Stimulated activated CD8-positive, alpha-beta memory T cell treated with anti-CD3 and anti-CD28 coated beads, Interleukin-12 subunit alpha, Interleukin-12 subunit beta, amount 100 ng/mL, for 1 hour (primary cell): ENCODE data around the gene CRISPLD2.
"Not testable (repeated sequence)": the region's sequence is repeated elsewhere in the genome, so short reads cannot be mapped to it uniquely, and the experiment has no call there.

Experiments used
- DNase-seq: peaks from one replicate; pipeline ENCODE4 v3.0.0-alpha.2; 2020; ENCODE audit warnings: low read depth

CRISPLD2 gene

DNA sequence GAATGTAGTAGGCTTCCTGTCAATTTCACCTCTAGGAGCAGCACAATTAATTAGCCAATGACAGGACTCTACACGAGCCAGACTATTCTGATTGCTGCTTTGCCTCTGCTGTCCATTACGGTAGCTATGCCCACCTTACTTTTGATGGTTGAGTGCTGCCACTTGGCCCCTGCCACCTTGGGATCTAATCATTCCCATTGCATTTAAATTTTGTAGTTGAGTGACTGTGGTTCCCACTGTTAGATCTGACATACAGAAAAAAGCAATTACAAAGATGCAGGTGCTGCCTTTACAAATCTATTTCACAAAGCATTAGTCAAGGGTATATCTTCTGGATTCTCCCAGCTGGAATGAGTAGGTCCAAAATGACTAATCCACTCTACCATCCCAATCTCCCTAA, 39.9 kb downstream of the CRISPLD2 start:
- no peak for DNase-seq

DNA sequence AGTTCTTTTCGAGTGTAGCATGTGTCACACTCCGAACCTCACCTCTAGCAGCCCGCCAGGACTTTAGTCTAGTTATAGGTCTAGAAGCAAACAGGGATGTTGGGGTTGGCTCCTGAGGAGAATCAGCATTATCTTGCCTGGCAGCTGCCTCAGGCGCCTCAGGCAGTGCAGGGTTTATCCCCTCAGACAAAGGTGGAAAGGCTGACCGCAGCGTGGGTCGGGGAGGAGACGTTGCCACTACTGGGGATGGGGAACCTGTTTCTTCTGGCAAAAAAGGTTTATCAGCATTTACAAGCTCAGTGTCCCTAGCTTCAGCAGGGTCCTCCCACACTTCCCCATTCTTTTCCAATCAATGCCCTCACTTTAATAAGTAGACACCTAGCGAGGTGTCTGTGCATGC, 40.6 kb downstream of the CRISPLD2 start:
- no peak for DNase-seq

DNA sequence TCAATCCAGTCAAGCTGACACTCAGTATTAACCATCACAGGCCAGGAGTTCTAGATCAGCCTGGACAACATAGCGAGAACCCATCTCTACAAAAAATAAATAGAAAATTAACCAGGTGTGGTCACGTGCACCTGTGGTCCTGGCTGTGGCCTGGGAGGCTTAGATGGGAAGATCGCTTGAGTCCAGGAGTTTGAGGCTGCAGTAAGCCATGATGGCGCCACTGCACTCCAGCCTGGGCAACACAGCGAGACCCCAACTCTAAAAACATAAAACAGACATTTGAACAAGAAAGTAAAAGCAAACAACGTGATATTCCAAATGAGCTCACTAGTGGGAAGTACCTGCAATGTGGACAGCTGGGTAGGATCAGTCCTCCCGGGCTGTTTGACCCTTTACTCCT, 41.9 kb downstream of the CRISPLD2 start:
- DNase-seq, result no peak

DNA sequence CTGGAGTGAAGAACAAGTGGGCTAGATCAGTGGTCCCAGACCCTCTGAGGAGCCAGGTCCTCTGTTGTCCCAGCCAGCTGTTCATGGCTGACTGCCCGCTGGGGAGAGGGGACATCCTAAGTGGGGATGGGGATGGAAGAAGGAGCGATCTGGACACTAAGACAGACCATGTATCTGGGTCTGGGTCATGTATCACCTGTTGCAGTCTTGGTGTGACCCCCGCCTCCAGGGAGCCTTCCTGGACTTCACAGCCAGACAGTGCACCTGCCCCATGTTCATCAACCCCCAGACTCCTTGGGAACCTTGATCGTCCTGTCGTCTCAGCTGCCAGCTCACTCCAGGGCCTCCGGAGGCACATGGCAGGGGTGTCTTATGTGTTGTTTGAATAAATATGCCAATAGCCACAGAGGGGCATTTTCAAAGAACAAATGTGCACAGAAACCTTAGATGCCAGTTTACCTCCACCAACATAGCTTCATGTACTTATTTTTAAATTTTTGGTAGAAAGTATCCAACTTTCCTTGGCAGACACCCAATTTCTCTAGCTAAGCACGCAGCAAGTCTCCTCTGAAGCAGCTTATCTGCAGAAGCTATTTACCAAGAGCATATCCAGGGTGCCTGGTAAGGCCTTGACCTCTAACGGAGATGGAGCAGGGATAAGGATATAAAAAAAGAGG, 43.2 kb downstream of the CRISPLD2 start:
- no peak for DNase-seq

DNA sequence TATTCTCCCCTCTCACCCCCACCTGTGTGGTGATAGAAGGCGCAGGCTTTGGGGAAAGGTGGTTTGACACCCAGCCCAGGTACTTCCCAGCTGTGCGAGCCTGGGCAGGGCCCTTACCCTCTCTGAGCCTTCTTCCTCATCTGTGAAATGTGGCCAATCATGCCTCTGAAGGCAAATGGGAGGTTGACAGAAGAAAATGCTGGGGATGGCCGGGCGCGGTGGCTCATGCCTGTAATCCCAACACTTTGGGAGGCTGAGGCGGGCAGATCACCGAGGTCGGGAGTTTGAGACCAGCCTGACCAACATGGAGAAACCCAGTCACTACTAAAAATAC, 43.7 kb downstream of the CRISPLD2 start:
- no peak for DNase-seq

DNA sequence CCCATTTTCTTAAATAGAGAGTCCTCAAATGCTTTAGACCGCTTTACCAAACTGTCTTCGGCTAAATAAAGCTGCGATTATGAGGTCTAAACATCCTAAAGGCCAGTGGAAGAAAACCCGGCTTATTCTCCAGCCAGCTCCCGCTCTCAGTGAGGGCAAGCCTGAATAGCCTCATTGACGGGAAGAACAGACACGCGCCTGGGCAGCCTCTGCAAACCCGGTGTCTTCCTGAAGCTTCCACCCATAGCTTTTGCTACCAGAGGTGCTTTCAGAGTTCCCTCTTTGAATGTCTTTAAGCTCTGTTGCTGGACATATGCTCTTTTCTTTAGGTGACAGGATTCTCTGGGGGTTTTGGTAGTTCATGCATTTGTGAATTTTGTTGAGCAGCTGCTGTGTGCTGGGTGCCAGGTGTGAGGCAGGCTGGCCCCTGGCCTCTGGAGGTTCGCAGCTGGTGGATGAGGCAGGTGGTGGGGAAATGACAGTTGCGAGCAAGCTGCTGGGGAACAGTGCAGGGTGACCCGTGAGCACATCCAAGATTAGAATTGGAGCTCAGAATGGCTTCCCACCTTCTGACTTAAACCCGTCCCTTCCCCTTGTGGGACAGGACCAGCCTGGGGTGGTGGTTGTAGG, 44.7 kb downstream of the CRISPLD2 start:
- no peak for DNase-seq

DNA sequence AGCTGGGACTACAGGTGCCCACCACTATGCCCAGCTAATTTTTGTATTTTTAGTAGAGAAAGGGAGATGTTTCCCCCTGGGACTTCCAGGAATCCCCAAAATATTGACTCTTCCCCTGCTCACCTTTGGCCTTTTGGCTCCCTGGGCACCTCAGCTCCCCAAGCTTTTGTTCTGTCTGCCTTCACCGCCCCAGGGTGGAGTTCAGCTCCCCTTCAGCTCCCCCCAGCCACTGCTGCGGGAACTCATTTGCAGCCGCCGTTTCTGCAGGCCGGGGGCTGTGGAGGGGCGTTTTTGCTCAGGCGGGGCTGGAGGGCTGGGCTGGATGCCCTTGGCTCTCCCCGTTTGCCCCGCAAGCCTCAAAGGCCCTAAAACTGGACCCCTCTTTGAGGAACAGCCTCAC, 47.9 kb downstream of the CRISPLD2 start:
- DNase-seq, result no peak

DNA sequence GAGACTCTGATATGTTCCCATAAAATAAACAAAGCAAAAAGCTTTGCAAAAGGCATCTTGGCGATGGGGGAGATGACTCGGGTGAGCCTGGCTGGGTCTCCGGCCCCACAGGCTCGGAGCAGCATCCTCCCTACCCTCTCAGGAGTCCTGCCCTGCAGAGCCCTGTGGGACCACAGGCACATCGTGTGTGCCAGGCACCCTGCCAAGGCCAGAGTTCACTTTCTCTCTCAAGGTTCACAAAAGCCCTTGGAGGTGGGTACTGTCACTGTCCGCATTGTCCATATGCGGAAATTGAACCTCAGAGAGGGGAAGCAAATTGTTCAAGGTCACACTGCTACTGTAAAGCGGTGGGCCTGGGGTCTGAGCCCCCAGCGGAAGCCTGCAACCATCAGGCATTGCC, 48.5 kb downstream of the CRISPLD2 start:
- DNase-seq, result no peak

DNA sequence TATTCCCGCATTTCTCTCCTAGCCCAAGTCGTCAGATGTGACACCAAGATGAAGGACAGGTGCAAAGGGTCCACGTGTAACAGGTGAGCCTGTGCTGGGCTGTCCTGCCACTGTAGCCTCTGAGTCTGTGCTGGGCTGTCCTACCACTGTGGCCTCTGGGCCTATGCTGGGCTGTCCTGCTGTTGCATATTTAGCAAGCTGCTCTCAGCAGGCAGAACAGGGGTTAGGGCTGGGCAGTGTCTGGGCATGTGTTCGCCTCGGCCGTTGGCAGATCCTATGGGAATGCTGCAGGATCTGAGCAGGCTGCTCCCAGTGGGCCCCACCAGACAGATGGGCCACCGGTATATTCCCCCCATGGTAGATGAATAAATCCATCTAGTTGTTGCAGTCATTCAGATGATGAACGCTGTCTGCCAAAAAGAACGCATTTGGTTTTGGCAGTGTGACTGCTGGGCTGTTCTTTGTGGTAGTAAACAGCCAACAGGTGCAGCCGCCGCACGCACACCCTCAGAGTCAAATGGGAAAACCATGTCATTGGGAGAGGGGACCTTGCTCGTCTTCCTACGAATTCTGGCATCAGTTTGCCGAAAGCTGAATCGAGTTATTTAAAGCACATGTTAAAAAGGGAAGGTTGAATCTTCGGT, 49.2 kb downstream of the CRISPLD2 start:
- DNase-seq, result no peak

DNA sequence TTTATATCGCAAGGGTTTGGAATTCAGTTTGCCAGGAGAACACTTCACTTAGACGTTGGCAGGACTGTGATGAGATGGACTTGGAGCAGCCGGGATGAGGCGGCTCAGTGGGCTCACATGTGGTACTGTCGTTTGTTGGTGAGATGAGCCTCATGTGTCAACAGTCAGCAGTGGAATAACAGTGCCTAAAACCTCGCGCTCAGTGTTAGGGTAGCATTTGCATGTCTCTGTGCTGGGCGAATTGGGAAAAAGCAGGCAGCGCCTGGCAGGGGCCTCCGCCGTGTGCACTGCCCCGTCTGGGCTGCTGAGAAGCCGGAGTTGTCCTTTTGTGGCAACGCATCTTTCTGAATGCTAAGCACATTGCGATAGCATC, 49.7 kb downstream of the CRISPLD2 start:
- DNase-seq, result no peak

DNA sequence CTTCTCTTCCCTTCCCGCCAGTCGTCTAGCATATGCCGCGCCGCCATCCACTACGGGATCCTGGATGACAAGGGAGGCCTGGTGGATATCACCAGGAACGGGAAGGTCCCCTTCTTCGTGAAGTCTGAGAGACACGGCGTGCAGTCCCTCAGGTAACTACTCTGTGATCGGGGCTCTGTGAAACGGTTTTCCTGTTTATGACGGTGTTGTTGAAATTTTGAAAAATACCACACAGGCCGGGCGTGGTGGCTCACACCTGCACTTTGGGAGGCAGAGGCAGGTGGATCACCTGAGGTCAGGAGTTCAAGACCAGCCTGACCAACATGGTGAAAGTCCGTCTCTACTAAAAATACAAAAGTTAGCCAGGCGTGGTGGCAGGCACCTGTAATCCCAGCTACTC, 53.2 kb downstream of the CRISPLD2 start:
- DNase-seq, result not testable (repeated sequence)

DNA sequence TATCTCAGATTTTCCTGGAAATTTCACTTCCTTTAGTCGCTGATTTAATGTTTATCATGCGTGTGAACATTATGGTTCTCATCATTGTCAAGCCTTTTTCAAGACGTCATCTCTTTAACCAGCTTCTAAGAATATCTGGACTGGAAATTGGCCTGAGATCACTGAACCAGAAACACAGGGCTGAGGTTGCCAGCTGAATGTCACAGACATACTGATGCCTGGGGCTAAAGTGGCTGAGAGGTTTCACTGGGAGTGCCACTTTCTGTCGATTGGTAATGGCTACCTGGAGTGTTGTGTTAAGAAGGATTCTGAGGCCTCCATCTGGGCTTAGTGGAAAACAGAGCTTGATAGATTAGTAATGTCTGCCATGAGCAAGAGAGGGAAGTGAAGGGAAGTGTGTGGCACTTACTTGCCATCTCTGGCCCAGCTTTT, 54.2 kb downstream of the CRISPLD2 start:
- no peak for DNase-seq

DNA sequence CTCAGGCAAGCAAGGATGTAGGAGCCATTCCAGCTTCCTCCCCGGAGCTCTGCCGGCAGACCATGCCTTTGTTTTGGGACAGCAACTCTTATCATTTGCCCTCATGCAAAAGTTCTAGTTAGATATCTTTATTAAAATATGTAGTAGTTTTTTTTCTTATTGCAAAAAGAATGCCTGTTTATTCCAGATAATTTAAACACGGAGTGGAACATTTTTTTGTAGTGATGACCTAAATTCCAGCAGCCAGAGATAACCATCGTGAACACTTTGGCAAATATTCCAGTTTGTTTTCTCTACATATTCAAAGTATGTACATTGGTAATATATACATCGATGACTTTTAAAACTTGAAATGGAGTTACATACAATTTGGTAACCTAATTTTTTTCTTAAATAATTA, 54.8 kb downstream of the CRISPLD2 start:
- no peak for DNase-seq

DNA sequence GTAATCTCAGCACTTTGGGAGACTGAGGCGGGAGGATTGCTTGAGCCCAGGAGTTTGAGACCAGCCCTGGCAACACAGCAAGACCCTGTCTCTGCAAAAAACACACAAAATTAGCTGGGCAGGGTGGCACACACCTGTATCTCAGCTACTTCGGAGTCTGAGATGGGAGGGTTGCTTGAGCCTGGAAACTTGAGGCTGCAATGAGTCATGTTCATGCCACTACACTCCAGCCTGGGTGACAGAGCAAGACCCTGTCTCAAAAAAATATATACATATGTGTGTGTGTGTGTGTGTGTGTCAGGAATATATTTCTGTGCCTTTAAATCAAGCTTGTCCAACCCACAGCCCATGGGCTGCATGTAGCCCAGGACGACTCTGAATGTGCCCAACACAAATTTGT, 55.2 kb downstream of the CRISPLD2 start:
- no peak for DNase-seq

DNA sequence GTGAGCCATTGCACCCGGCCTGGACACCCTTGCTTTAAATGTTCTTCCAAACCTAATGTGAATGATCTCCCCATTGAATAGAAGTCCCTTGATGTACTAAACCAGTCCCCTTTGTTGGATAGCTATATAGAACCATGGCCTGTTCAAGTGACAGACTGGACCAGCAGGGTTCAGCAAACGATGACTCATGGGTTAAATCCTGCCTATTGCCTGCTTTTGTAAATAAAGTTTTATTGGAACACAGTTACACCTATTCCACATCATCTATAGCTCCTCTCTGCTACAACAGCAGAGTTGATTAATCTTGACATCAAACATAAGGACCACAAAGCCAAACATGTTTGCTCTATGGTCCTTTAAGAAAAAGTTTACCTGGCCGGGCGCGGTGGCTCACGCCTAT, 56.1 kb downstream of the CRISPLD2 start:
- no peak for DNase-seq

DNA sequence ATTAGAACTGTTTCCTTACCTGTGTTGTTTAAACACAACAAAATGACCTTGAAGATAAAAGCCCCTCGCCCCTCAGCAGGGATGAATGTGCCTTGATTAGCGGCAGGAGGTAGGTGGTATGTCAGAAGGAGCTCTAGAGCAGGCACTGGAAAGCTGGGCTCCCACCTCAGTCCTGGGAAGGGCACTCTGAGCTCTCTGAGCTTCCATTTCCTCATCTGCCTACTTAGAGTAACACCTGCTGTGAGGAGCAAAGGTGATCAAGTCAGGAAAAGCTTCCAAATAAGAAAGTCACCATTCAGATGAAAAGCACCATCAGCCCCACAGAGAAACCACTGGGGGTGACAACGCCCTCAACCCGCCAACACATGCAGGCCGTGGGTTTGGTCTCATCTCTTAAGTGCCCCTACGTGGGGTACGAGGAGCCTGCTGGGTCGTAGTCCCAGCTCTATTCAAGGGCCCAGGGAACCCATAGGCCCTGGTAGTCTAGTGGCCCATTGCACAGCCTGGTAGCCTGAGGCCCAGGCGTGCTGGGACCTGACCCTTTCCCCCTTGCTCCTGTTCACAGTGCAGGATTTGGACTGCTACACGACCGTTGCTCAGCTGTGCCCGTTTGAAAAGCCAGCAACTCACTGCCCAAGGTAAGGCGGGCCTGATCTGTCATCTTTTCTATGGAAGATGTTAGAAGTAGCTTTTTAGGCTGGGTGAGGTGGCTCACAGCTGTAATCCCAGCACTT, 57.3 kb downstream of the CRISPLD2 start:
- DNase-seq, result no peak

DNA sequence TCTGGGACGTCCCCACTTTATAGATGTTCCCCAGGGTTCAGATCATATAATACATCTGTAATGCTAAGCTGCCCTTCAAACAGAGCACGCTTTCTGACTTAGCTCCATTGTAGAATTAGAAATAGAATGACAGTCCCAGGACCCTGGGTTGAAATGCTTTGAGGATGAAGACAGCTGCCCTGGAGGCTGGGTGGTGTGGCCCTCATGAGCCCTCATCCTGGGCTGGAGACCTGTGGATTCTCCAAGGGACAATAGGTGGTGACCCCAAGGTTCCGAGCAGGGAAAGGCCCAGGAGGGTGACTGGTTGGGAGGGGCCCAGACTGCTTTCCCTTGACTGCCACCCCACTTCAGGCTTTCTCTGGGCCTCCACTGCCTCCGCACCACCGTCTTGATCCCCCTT, 59.0 kb downstream of the CRISPLD2 start:
- DNase-seq, result no peak

DNA sequence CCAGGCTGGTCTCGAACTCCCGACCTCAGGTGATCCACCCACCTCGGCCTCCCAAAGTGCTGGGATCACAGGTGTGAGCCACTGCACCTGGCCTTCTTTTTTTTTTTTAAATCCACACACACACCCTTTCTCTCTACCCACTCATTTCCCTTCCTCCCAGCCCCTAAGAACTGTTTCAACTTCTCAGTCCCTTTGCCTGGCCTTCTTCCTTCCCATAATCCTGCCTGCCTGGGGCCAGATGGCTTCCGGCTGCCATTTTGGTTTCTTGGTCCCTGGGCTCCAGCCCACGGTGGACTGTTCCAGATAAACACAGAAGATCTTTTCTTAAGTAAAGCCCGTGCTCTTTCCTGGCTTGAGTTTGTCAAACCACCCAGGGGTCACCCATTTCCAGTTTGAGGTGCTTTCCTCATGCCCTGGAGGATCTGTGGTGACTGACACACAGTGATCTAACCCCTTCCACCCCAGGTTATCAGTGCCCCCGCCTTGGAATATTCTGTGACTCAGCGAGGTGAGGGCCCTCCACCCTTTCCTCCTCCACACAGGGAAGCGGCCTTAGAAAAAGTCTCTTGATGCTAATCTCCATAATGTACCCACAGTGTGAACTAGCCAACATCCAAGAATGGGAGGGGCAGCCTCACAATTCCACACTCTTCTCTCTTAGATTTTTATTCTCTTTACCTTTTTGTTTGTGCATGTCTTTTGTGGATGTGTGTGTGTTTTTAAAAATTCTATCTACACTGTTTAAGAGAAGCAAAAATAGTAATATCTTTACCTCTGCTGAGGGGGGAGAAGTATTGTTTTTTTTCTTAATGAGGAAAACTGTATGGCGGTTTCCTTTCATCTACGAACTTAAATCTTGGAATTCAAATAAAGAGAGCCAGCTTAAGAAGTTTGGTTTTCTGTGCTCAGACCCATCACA, 60.0 kb downstream of the CRISPLD2 start:
- no peak for DNase-seq

DNA sequence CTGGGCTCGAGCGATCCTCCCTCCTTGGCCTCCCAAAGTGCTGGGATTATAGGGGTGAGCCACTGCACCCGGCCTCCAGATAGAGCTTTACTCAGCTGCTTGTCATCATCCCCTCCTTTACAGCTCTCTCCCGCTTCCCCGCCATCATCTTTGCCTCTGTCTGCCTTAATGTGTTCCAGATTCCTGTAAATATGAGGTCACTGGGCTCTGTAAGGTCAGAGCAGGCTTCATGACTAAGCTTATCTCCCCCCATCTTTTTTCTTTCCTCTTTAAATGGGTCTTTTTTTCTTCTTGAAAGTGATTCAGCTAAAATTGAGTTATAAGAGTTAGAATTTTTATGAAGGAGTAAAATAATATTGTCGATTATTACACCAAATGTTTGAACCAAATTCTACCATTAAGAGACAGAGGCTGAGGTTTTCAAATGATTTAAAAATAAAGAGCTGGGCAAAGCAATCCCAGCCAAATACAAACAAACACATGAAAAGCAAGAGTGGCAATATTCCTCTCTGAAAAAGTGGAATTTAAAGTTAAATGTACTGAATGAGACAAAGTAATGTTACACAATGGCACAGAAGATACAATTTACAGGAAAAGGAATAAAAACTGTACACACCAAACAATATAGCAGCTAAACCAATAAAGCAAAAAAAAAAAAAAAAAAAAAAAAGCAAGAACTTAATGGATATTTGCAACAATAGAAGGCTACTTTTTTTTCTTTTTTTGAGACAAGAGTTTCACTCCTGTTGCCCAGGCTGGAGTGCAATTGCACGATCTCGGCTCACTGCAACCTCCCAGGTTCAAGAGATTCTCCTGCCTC, 62.1 kb downstream of the CRISPLD2 start:
- DNase-seq, result no peak

DNA sequence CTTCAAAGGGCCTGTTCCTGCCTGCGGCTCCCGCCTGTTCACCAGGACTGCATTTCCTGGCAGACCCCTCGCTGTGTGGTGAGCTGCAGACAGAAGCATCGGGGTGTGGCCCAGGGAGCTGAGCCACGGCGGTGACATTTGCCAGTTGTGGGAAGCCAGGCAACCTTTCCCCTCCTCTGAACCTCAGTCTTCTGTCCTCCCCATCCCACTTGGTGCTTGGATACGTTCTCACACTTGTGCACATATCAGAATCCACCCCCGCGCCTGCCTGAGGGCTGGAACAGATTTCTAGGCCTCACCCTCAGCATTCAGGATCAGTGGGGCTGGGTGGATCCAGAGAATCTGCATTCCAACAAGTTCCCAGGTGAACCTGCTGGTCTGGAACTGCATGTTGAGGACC, 63.5 kb downstream of the CRISPLD2 start:
- DNase-seq, result no peak

DNA sequence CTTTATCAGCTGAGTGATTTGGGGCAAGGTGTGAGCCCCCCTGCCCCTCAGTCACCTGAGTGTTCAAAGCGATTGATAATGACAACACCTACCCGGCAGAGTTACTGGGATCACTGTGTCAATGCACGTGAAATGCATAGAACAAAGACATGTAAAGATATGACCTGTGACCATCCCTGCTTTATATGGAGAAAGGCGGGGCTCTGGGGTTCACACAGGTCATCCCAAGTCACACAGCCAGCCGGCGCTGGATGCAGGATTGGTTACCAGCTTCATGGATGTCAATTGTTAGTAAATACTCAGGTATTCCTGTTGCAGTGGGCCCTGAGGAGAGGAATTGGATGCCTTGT, 64.4 kb downstream of the CRISPLD2 start:
- DNase-seq, result no peak
